ENCODE results near the gene NFKBIA. TPM values are rescaled to one million over a fixed set of nuclear protein-coding genes. Genes with fewer than 3 reads are reported as not detected.

NFKBIA gene
- total and polyA plus RNA-seq, 2 of the 8 experiments (the other 6 are each of a cell fraction or from before 2014, with no cell fraction given), result 25.9 to 49.7 TPM

DNA sequence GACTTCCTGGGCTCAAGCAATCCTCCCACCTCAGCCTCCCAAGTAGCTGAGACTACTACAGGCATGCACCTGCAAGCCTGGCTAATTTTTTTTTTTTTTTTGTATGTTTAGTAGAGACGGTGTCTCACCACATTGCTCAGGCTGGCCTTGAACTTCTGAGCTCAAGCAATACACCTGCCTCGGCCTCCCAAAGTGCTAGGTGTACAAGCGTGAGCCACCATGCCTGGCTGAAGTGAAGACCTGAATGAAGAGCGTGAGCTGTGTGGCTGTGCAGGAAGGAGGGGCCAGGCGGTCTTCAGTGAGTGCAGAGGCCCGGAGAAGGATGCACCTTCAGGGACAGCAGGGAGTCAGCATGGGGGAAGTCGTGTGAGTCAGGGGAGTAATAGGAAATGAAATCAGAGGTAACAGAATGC, 14.9 kb upstream of the NFKBIA start:
- Histone ChIP-seq H3K36me3 (ENCODE audit: control insufficient read depth in 2 of 4, insufficient read depth in 4 of 4, low read length in 3 of 4) (no peaks in the 10 kb centered on the region), H2BK120ac (replicated peaks; ENCODE audit: low read depth, low read length) (no peak overlapping the region), H2BK5ac (ENCODE audit: low read depth, low read length) (no peak overlapping the region), H2AFZ (ENCODE audit: low read length) (no peak overlapping the region), H3K79me1 (ENCODE audit: low read depth, low read length) (no peaks in the 10 kb centered on the region), H3K27ac (ENCODE audit: low read depth, low read length) (no peak overlapping the region), H2AK5ac (ENCODE audit: low read depth, low read length) (no peak overlapping the region), H3K4me3 (ENCODE audit: extremely low read depth in 1 of 4, insufficient read depth in 2 of 4, low read depth in 3 of 4, low read length in 4 of 4) (no peak overlapping the region), H2BK12ac (ENCODE audit: low read depth, low read length) (no peak overlapping the region), H3K79me2 (ENCODE audit: control insufficient read depth in 1 of 2, insufficient read depth in 2 of 2, low read length in 2 of 2) (no peaks in the 10 kb centered on the region), H3K27me3 (replicated peaks in 1 of 4; ENCODE audit: control insufficient read depth in 3 of 4, extremely low read depth in 1 of 4, insufficient read depth in 3 of 4, low read length in 3 of 4) (no peaks in the 10 kb centered on the region), H2BK15ac (ENCODE audit: low read length) (no peak overlapping the region), H3K23me2 (ENCODE audit: low read depth, low read length) (no peaks in the 10 kb centered on the region), H3K14ac (ENCODE audit: insufficient read length) (no peak overlapping the region), H4K8ac (ENCODE audit: extremely low read depth, insufficient read depth, low read length) (no peak overlapping the region), H3K18ac (ENCODE audit: extremely low read depth, low read length) (no peak overlapping the region), H3K4ac (replicated peaks; ENCODE audit: insufficient read length, low read depth, low read length) (no peak overlapping the region), H3K4me2 (ENCODE audit: insufficient read depth in 1 of 2, low read depth in 2 of 2, low read length in 2 of 2) (no peak overlapping the region), H3K9me3 (ENCODE audit: insufficient read depth in 2 of 2, low read depth in 1 of 2, low read length in 1 of 2) (no peaks in the 10 kb centered on the region), H4K20me1 (replicated peaks in 1 of 2; ENCODE audit: control insufficient read depth in 1 of 2, insufficient read depth in 2 of 2, low read length in 2 of 2) (no peaks in the 10 kb centered on the region), H4K91ac (replicated peaks; ENCODE audit: insufficient read length, low read length) (no peak overlapping the region), H3K4me1 (replicated peaks in 1 of 4; ENCODE audit: control insufficient read depth in 3 of 4, insufficient read depth in 4 of 4, low read length in 3 of 4) (peaks cover 0 to 5% (median 2%) of the 10 kb centered on the region in 4 experiments; a peak in 5 of 7 replicates), H3K56ac (replicated peaks; ENCODE audit: insufficient read length, low read depth, low read length) (no peak overlapping the region), H3K9ac (replicated peaks in 1 of 4; ENCODE audit: extremely low read depth in 1 of 4, low read depth in 3 of 4, low read length in 3 of 4) (no peak overlapping the region), H4K5ac (ENCODE audit: insufficient read length, low read depth, low read length) (no peak overlapping the region), H3K23ac (ENCODE audit: insufficient read length) (no peak overlapping the region), H2BK20ac (ENCODE audit: low read length) (no peak overlapping the region)
- POLR2A ChIA-PET (ENCODE audit: partially characterized antibody), result interaction anchor here (0.5 to 1.2 kb wide), 3 partner anchors 9 to 15 kb away, joined by 3 read pairs; partner anchors contain the start of gene NFKBIA
- FAIRE-seq (no peak), DNase-seq (ENCODE audit: low read depth in 1 of 2, low spot score in 2 of 2) (no peak)
- WGBS, 2 experiments (ENCODE audit: extremely low coverage in 1 of 2, insufficient coverage in 1 of 2, insufficient read length in 1 of 2, insufficient replicate concordance in 2 of 2, low coverage in 1 of 2, low lambda C conversion rate in 2 of 2, missing lambda C conversion rate in 1 of 2), result 77% methylated on average over 7 of the region's 7 CpGs; no CpG with 5 or more reads in 1 of the 2 experiments
- CTCF ChIA-PET (ENCODE audit: partially characterized antibody), result interaction anchor here (0.7 to 14.2 kb wide), 11 partner anchors 14 to 302 kb away, joined by 3 to 198 read pairs (median 3); partner anchors contain the start of gene PSMA6

Measured in H1 (cell line).